ENCODE results near the gene DCAF12. TPM values are rescaled to one million over a fixed set of nuclear protein-coding genes. Genes with fewer than 3 reads are reported as not detected.

DCAF12 gene
- total RNA-seq, 1 experiment from 2014 or later: 33.0 TPM

- Histone ChIP-seq H3K27me3 (replicated peaks; ENCODE audit: control insufficient read depth, insufficient read depth, low read length) (no peaks in the 10 kb centered on the region), H3K4me3 (ENCODE audit: low read depth, low read length) (no peak overlapping the region), H3K4me1 (0 out of 2 replicates have a peak, but pooled peaks cover 1% of the 10 kb centered on the region), H3K9me3 (no peaks in the 10 kb centered on the region), H3K36me3 (ENCODE audit: control insufficient read depth, insufficient read depth, low read length) (no peaks in the 10 kb centered on the region)
- DNase-seq: no peak
- peaks cover under 1% of the 10 kb centered on the region for H3K4me1 Mint-ChIP-seq (ENCODE audit: low read depth, unreplicated experiment)
- H3K36me3 Mint-ChIP-seq (ENCODE audit: insufficient read depth, unreplicated experiment): no peaks in the 10 kb centered on the region
- POLR2A ChIA-PET: no interaction called here
- intact Hi-C loops (cut with micrococcal nuclease; ENCODE audit: unreplicated experiment): no loop called here
- no peaks in the 10 kb centered on the region for H3K27me3 Mint-ChIP-seq (ENCODE audit: insufficient read depth, unreplicated experiment)
- H3K27ac Mint-ChIP-seq (ENCODE audit: unreplicated experiment): no peak overlapping the region
- no TSS peak for BruUV-seq (replicated peaks)
- no peak overlapping the region for H3K4me3 Mint-ChIP-seq (ENCODE audit: unreplicated experiment)
- CTCF ChIA-PET: no interaction called here
- H3K9me3 Mint-ChIP-seq (ENCODE audit: unreplicated experiment): no peaks in the 10 kb centered on the region
- no peak for TF ChIP-seq CTCF (IDR thresholded peaks at IDR 0.05; ENCODE audit: insufficient read depth in 1 of 2, low read depth in 1 of 2, low read length in 1 of 2, severe bottlenecking in 1 of 2, unreplicated experiment in 1 of 2)
Measured at GRCh38 chr9:34065541-34065940, 61.0 kb downstream of the DCAF12 start.

GRCh38 chr9:34059954-34060353 lies 66.5 kb downstream of the DCAF12 start:
- no TSS peak for BruUV-seq (replicated peaks)
- Histone ChIP-seq H3K4me3 (ENCODE audit: low read depth, low read length) (no peak overlapping the region), H3K27me3 (replicated peaks; ENCODE audit: control insufficient read depth, insufficient read depth, low read length) (no peaks in the 10 kb centered on the region), H3K4me1 (peaks cover 8% of the 10 kb centered on the region; the same call in 1 of the 2 replicates), H3K36me3 (ENCODE audit: control insufficient read depth, insufficient read depth, low read length) (no peaks in the 10 kb centered on the region), H3K9me3 (no peaks in the 10 kb centered on the region)
- POLR2A ChIA-PET: no interaction called here
- no peaks in the 10 kb centered on the region for H3K36me3 Mint-ChIP-seq (ENCODE audit: insufficient read depth, unreplicated experiment)
- H3K27ac Mint-ChIP-seq (ENCODE audit: unreplicated experiment): no peak overlapping the region
- no peak for DNase-seq
- TF ChIP-seq CTCF (IDR thresholded peaks at IDR 0.05; ENCODE audit: insufficient read depth in 1 of 2, low read depth in 1 of 2, low read length in 1 of 2, severe bottlenecking in 1 of 2, unreplicated experiment in 1 of 2): no peak
- H3K27me3 Mint-ChIP-seq (ENCODE audit: insufficient read depth, unreplicated experiment): no peaks in the 10 kb centered on the region
- no peak overlapping the region for H3K4me3 Mint-ChIP-seq (ENCODE audit: unreplicated experiment)
- intact Hi-C loops (cut with micrococcal nuclease; ENCODE audit: unreplicated experiment): loop anchor here (2.0 kb wide), 1 partner anchor 13 kb away; no protein-coding TSS in a partner anchor
- CTCF ChIA-PET: no interaction called here
- H3K9me3 Mint-ChIP-seq (ENCODE audit: unreplicated experiment): no peaks in the 10 kb centered on the region
- peaks cover 7% of the 10 kb centered on the region for H3K4me1 Mint-ChIP-seq (ENCODE audit: low read depth, unreplicated experiment)

- no peak overlapping the region for H3K27ac Mint-ChIP-seq (ENCODE audit: unreplicated experiment)
- Histone ChIP-seq H3K36me3 (ENCODE audit: control insufficient read depth, insufficient read depth, low read length) (no peaks in the 10 kb centered on the region), H3K4me3 (ENCODE audit: low read depth, low read length) (no peak overlapping the region), H3K4me1 (peaks cover 8% of the 10 kb centered on the region; the same call in 1 of the 2 replicates), H3K27me3 (replicated peaks; ENCODE audit: control insufficient read depth, insufficient read depth, low read length) (no peaks in the 10 kb centered on the region), H3K9me3 (no peaks in the 10 kb centered on the region)
- H3K36me3 Mint-ChIP-seq (ENCODE audit: insufficient read depth, unreplicated experiment): no peaks in the 10 kb centered on the region
- DNase-seq: no peak
- H3K4me3 Mint-ChIP-seq (ENCODE audit: unreplicated experiment): no peak overlapping the region
- POLR2A ChIA-PET: no interaction called here
- intact Hi-C loops (cut with micrococcal nuclease; ENCODE audit: unreplicated experiment): loop anchor here (2.0 kb wide), 1 partner anchor 14 kb away; no protein-coding TSS in a partner anchor
- H3K4me1 Mint-ChIP-seq (ENCODE audit: low read depth, unreplicated experiment): peaks cover 7% of the 10 kb centered on the region
- CTCF ChIA-PET: interaction anchor here (0.7 kb wide), 1 partner anchor 152 kb away, joined by 3 read pairs; no protein-coding TSS in a partner anchor
- BruUV-seq (replicated peaks): no TSS peak
- H3K27me3 Mint-ChIP-seq (ENCODE audit: insufficient read depth, unreplicated experiment): no peaks in the 10 kb centered on the region
- H3K9me3 Mint-ChIP-seq (ENCODE audit: unreplicated experiment): no peaks in the 10 kb centered on the region
- TF ChIP-seq CTCF (IDR thresholded peaks at IDR 0.05; ENCODE audit: insufficient read depth in 1 of 2, low read depth in 1 of 2, low read length in 1 of 2, severe bottlenecking in 1 of 2, unreplicated experiment in 1 of 2): no peak
Measured at GRCh38 chr9:34059281-34059680, 67.2 kb downstream of the DCAF12 start.
